Thyroid gland (tissue), 4 donors: ENCODE data around the gene MRM1. TPM values are rescaled to one million over a fixed set of nuclear protein-coding genes. Genes with fewer than 3 reads are reported as not detected.

Experiments used
- DNase-seq, 2 donors: peaks; one replicate each; pipeline ENCODE4 v3.0.0-alpha.2; 2019
- H3K27ac ChIP-seq, 3 donors: fragments of 200-600 bp; sonication (generic); 1 replicate in 2 of 3; 2 replicates in 1 of 3; pipeline ENCODE4 v1.5.1; 2016 to 2019; ENCODE audit warnings: mild to moderate bottlenecking in 1 of 3, moderate library complexity in 1 of 3
- H3K27me3 ChIP-seq: fragments of 200-600 bp; sonication (generic); one replicate; pipeline ENCODE4 v1.5.1; 2019
- H3K36me3 ChIP-seq, 2 donors: fragments of 200-600 bp; sonication (generic); one replicate each; pipeline ENCODE4 v1.5.1; 2016 to 2019
- H3K4me1 ChIP-seq, 2 donors: fragments of 200-600 bp; sonication (generic); one replicate each; pipeline ENCODE4 v1.5.1; 2017 to 2019
- H3K4me3 ChIP-seq, 3 donors: fragments of 200-600 bp; sonication (generic); replicated peaks in 1 of 3; 1 replicate in 2 of 3; 2 replicates in 1 of 3; pipeline ENCODE4 v1.5.1; 2016; ENCODE audit warnings: mild to moderate bottlenecking in 1 of 3
- H3K9me3 ChIP-seq: fragments of 200-600 bp; sonication (generic); one replicate; pipeline ENCODE4 v1.5.1; 2017
- CTCF ChIP-seq, 6 experiments: fragments of 200-600 bp in 3 of 6; fragments of 450-650 bp in 3 of 6; sonication (generic) in 3 of 6; IDR thresholded peaks; one replicate each; pipeline ENCODE4 v1.5.1; 2016 to 2019; ENCODE audit warnings: antibody characterized with exemption in 6 of 6, mild to moderate bottlenecking in 2 of 6, inconsistent platforms in 1 of 6, moderate library complexity in 1 of 6
- POLR2A ChIP-seq, 2 donors: fragments of 450-650 bp; IDR thresholded peaks; one replicate each; pipeline ENCODE4 v1.6.1; 2017; ENCODE audit warnings: antibody characterized with exemption in 2 of 2, mild to moderate bottlenecking in 2 of 2, moderate library complexity in 1 of 2
- WGBS, 2 donors: methylation state at CpG; one replicate each; pipeline ENCODE4 v1.1.5; 2017; 5-methylcytosine and 5-hydroxymethylcytosine counted together
- intact Hi-C: fragments of 100-400 bp; cut with DNase I; formaldehyde crosslinking; loops from one replicate; pipeline ENCODE4 v1.15.1; 2023
- total RNA-seq, 4 donors: library from RNA; depleted of rRNA; stranded (reverse); fragments of >200 nt; gene quantifications; one replicate each; pipeline ENCODE4 v1.2.3, GENCODE V29; 2016

The MRM1 gene
- total RNA-seq, 4 donors from 2014 or later, result 5.8 to 9.8 (median 7.4) TPM

GRCh38 chr17:36653374-36653773 is 52.0 kb downstream of the MRM1 start:
- intact Hi-C loops, result no loop called here
- Histone ChIP-seq H3K4me3 (no peak overlapping the region), H3K27ac (no peak overlapping the region), H3K4me1 (peaks cover 0 to 7% of the 10 kb centered on the region in 2 donors), H3K9me3 (no peaks in the 10 kb centered on the region), H3K36me3 (no peaks in the 10 kb centered on the region), H3K27me3 (no peaks in the 10 kb centered on the region)
- no peak for DNase-seq
- WGBS, 2 donors, result 80 to 88% methylated on average over 3 of the region's 3 CpGs
- TF ChIP-seq POLR2A (IDR thresholded peaks at IDR 0.05) (no peak), CTCF (IDR thresholded peaks at IDR 0.05) (no peak)

DNA sequence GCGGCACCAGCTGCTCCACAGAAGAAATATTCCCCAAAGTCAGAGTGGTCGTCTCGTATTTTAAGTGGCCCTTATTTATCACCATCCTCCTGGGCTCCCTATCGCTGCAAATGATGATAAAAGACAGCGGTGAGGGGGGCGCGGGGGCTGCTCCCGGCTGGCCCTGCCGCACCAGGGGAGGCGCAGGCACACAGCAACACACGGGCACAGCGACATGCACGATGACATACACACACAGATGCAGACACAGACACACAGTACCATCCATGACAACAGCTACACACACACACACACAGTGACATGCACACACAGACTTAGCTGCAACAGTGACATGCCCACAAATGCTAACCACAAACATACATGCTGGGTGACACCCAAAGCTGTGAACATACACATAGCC is 52.5 kb downstream of the MRM1 start:
- intact Hi-C loops, result no loop called here
- Histone ChIP-seq H3K27ac (no peak overlapping the region), H3K27me3 (no peaks in the 10 kb centered on the region), H3K4me3 (no peak overlapping the region), H3K9me3 (no peaks in the 10 kb centered on the region), H3K36me3 (no peaks in the 10 kb centered on the region), H3K4me1 (peaks cover 0 to 7% of the 10 kb centered on the region in 2 donors)
- WGBS, 2 donors, result 78 to 81% methylated on average over 13 of the region's 13 CpGs
- no peak for TF ChIP-seq CTCF (IDR thresholded peaks at IDR 0.05)
- no peak for TF ChIP-seq POLR2A (IDR thresholded peaks at IDR 0.05)
- DNase-seq, result no peak

DNA sequence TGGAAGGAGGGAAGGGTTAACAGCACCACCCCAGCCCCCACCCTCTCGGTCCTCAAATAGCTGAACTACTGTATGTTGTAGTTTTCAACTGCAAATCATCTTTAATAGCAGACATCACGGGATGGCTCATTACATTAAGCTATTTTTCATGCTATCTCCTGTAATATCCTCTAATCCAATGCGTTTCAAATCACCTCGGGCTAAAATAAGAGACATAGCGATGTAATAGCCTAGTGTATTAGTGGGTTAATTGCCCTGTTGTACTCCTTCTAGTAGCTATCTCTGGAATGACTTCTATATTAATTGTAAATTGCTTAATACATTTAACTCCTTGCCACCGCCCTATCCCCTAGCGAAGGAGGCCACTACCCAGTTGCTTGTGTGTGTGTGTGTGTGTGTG is 54.3 kb downstream of the MRM1 start:
- 88 to 90% methylated on average over 7 of the region's 7 CpGs for WGBS, 2 donors
- Histone ChIP-seq H3K27ac (no peak overlapping the region), H3K4me1 (peaks cover 0 to 7% of the 10 kb centered on the region in 2 donors), H3K36me3 (no peaks in the 10 kb centered on the region), H3K27me3 (no peaks in the 10 kb centered on the region), H3K9me3 (no peaks in the 10 kb centered on the region), H3K4me3 (no peak overlapping the region)
- intact Hi-C loops, result no loop called here
- TF ChIP-seq CTCF (IDR thresholded peaks at IDR 0.05), result no peak
- no peak for TF ChIP-seq POLR2A (IDR thresholded peaks at IDR 0.05)
- no peak for DNase-seq

DNA sequence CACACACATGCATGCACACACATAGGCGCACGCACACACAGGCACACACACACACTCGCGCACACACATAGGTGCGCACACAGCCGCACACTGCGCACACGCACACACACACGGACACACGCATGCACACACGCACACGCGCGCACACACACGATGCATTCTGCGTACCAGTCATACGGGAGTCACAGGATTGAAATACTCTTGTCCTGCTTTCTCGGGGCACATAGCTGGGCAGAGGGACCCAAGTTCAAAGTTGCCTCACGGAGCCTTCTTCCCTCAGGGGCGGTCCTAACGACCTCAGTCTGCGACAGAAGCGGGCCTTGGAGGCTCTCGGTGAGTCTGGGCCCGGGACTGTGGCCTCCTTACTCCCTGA is 56.0 kb downstream of the MRM1 start:
- WGBS, 2 donors, result 58 to 63% methylated on average over 25 of the region's 25 CpGs
- TF ChIP-seq CTCF (IDR thresholded peaks at IDR 0.05), result no peak
- TF ChIP-seq POLR2A (IDR thresholded peaks at IDR 0.05), result no peak
- Histone ChIP-seq H3K36me3 (no peaks in the 10 kb centered on the region), H3K27ac (no peak overlapping the region), H3K4me1 (peaks cover 0 to 7% of the 10 kb centered on the region in 2 donors), H3K4me3 (peak overlapping the region in 1 of 3 donors; percentile 13), H3K27me3 (no peaks in the 10 kb centered on the region), H3K9me3 (no peaks in the 10 kb centered on the region)
- DNase-seq, result no peak
- intact Hi-C loops, result no loop called here

- TF ChIP-seq POLR2A (IDR thresholded peaks at IDR 0.05) (no peak), CTCF (IDR thresholded peaks at IDR 0.05) (no peak)
- intact Hi-C loops, result no loop called here
- Histone ChIP-seq H3K36me3 (no peaks in the 10 kb centered on the region), H3K9me3 (no peaks in the 10 kb centered on the region), H3K4me1 (peaks cover 0 to 7% of the 10 kb centered on the region in 2 donors), H3K4me3 (peak overlapping the region in 2 of 3 donors; percentile 5 to 13), H3K27ac (no peak overlapping the region), H3K27me3 (no peaks in the 10 kb centered on the region)
- WGBS, 2 donors, result 8 to 11% methylated on average over 42 to 45 of the region's 57 CpGs
- peak in 1 of 2 donors; percentile 18 for DNase-seq
Observed at GRCh38 chr17:36657763-36658490, 56.5 kb downstream of the MRM1 start.
